Keratinocyte (primary cell): Measurements from ENCODE around the gene OR14A16.

Source experiments
- EZH2 ChIP-seq: IDR thresholded peaks from one replicate; pipeline ENCODE4 v1.6.1; 2012; ENCODE audit warnings: inconsistent platforms, mild to moderate bottlenecking, low read length, moderate library complexity
- TF ChIP-seq, protein P1 (sequence below), 3 experiments: IDR thresholded peaks in 1 of 3; conservative IDR thresholded peaks in 1 of 3; optimal IDR thresholded peaks in 1 of 3; 2 replicates in 2 of 3; 3 replicates in 1 of 3; pipeline versions ENCODE3 to v1.5.1; 2011; ENCODE audit warnings: low read length in 3 of 3, mild to moderate bottlenecking in 3 of 3, moderate library complexity in 2 of 3, control low read depth in 1 of 3, inconsistent platforms in 1 of 3; ENCODE audit not compliant: insufficient read depth in 2 of 3; ENCODE audit errors: extremely low read depth in 1 of 3

DNA sequence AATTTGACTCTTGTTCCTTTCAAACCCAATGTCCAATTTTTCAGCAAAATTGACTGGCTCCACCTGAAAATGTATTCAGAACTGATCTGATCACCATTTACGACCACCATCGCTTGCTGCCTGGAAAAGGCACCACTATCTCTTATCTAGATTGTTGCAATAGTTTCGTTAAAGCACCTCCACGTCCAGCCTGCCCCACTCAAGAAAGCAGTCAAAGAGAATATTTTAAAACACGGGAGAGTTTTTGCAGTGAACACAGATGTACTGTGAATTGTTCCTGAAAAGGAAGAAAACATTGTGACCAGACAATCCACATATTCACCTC lies 21.7 kb upstream of the OR14A16 start:
- no peak for TF ChIP-seq EZH2
- TF ChIP-seq, protein P1, sequence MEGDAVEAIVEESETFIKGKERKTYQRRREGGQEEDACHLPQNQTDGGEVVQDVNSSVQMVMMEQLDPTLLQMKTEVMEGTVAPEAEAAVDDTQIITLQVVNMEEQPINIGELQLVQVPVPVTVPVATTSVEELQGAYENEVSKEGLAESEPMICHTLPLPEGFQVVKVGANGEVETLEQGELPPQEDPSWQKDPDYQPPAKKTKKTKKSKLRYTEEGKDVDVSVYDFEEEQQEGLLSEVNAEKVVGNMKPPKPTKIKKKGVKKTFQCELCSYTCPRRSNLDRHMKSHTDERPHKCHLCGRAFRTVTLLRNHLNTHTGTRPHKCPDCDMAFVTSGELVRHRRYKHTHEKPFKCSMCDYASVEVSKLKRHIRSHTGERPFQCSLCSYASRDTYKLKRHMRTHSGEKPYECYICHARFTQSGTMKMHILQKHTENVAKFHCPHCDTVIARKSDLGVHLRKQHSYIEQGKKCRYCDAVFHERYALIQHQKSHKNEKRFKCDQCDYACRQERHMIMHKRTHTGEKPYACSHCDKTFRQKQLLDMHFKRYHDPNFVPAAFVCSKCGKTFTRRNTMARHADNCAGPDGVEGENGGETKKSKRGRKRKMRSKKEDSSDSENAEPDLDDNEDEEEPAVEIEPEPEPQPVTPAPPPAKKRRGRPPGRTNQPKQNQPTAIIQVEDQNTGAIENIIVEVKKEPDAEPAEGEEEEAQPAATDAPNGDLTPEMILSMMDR (optimal IDR thresholded peaks at IDR 0.05 in 1 of 3, IDR thresholded peaks at IDR 0.05 in 1 of 3, conservative IDR thresholded peaks at IDR 0.05 in 1 of 3; ENCODE audit: extremely low read depth in 1 of 3, insufficient read depth in 2 of 3, low read length in 3 of 3) = no peak
